ENCODE results near the gene TROAP.
"Not testable (repeated sequence)": the region's sequence is repeated elsewhere in the genome, so short reads cannot be mapped to it uniquely, and the experiment has no call there.

The TROAP gene

DNA sequence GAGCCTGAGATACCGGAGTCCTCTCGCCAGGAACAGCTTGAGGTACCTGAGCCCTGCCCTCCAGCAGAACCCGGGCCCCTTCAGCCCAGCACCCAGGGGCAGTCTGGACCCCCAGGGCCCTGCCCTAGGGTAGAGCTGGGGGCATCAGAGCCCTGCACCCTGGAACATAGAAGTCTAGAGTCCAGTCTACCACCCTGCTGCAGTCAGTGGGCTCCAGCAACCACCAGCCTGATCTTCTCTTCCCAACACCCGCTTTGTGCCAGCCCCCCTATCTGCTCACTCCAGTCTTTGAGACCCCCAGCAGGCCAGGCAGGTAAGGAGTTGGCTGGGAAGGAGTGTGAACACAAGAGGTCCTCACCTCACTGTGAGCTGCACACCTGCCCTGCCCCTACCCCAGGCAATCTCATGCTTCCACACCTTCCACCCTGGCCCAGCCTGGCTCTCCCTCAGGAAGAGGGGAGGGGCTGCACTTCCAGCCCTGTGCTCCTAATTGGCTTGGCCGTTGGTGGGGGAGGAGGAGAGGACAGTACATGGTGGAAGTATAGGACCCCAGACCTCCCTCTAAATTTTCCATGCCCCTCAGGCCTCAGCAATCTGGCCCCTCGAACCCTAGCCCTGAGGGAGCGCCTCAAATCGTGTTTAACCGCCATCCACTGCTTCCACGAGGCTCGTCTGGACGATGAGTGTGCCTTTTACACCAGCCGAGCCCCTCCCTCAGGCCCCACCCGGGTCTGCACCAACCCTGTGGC lies 7.8 kb downstream of the TROAP start:
- no peak for DNase-seq

DNA sequence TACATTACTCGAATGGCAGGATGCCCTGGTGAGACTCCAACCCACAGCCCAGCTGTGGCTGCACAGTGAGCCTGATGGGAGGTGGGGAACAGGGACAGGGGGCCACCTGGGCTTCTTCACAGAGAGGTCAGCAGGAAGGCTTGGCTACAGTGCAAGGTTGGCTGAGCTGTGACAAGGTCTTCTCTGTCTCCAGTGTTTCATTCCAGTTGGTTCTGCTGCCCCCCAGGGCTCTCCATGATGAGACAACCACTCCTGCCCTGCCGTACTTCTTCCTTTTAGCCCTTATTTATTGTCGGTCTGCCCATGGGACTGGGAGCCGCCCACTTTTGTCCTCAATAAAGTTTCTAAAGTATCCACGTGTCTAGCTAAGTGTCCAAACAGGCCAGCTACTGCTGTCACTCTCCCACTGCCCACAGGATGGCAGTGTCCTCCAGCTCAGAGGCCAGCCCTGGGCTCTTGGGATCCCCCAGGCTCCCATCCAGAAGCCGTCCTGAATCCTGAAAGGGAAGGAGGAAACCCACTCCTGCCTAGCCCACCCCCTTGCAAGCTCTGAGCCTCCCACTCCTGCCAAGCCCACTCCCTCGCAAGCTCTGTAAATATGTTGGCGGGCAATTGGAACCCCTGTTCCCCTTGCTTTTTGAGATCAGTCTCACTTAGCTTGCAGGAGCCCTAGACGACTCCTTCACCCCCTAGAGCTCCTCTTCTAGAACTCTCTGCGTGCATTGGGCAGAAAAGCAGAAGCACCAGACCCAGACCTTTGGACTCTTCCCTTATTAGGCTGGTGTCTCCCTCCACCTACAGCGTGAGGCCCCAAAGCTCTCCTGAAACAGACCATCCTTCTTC lies 8.5 kb downstream of the TROAP start:
- no peak for DNase-seq

DNA sequence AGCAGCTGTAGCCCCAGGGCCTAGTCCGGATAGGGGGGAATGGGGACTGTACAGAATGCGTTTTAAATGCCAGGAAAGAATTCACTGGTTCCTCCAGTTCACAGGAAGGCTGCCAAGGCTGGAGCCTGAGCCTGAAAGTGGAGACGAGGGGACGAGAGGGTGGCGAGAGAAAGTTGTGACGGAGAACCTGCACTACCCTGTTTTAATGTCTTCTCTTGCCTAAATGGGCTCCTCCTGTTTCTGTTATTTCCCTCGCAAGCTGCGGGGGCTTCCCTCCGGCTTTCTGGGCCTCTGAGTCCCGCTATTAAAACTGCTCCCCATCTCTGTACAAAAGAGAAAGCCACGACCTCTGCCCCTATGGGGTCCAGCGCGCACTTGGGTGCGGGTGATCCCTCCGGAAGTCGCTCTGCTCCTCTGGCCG lies 9.4 kb downstream of the TROAP start:
- DNase-seq: no peak

DNA sequence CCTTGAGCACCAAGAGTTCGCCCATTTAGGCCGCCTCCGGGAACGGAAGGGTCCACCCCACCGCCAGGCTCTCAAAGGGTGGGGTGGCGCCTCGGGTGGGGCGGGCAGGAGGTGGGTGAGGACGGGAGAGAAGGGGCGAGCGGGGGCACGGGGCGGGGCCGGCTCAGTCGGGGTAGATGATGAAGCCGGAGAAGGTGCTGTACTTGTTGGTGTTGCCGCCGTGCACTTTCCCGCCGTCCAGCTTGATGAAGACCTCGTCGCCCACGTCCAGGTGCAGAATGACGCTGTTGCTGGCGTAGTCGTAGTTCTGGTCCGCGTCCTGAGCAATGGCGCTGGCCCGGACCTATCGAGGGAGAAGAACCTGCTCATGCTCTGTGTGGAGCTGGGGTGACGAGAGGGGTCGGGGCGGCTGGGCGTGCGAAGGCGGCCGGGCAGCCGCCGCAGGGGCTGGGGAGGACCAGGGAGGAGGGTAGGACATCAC lies 9.9 kb downstream of the TROAP start:
- no peak for DNase-seq

DNA sequence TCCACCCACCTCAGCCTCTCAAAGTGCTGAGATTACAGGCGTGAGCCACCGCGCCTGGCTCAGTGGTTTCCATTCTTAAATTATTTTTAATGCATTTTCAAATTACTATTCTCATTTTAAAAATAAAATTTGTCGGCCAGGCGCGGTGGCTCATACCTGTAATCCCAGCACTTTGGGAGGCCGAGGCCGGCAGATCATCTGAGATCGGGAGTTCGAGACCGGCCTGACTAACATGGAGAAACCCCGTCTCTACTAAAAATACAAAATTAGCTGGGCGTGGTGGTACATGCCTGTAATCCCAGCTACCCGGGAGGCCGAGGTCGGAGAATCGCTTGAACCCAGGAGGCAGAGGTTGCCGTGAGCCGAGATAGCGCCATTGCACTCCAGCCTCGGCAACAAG lies 10.7 kb downstream of the TROAP start:
- DNase-seq: not testable (repeated sequence)

DNA sequence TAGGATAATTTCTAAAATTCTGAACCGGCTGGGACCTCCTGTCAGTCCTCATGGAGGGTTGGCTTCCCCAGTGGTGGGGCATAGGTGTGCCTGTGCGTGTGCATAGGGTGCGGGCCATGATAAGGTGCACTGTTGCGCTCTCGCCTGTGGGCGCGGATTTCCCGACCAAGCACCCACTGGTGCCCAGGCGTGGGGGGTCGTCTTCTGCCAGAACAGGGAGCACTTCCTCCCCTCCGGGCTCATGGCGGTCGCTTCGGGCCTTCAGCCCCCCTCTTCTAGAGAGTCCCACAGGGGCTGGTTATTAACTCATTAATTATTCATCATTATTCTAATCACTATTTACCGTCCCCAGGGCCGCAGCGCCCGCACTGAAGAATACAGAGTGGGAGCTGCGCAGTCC lies 11.2 kb downstream of the TROAP start:
- no peak for DNase-seq

DNA sequence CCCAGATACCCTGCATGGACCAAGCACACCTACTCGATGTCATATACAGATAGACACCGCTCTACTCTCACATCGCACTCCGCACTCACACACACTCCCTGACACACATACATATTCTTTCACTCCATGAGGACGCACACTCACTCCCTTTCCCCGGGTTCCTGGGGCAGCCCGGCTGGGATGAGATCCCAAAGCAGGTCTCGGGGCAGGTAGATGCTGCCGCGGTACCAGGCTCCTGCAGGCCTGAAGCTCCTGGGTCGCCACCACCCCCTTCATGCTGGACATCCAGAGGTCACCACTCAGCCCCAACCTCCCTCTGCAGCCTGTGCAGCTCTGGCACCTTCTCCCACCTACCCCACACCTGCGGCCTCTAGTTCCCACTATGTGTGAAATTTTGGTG lies 11.6 kb downstream of the TROAP start:
- no peak for DNase-seq

DNA sequence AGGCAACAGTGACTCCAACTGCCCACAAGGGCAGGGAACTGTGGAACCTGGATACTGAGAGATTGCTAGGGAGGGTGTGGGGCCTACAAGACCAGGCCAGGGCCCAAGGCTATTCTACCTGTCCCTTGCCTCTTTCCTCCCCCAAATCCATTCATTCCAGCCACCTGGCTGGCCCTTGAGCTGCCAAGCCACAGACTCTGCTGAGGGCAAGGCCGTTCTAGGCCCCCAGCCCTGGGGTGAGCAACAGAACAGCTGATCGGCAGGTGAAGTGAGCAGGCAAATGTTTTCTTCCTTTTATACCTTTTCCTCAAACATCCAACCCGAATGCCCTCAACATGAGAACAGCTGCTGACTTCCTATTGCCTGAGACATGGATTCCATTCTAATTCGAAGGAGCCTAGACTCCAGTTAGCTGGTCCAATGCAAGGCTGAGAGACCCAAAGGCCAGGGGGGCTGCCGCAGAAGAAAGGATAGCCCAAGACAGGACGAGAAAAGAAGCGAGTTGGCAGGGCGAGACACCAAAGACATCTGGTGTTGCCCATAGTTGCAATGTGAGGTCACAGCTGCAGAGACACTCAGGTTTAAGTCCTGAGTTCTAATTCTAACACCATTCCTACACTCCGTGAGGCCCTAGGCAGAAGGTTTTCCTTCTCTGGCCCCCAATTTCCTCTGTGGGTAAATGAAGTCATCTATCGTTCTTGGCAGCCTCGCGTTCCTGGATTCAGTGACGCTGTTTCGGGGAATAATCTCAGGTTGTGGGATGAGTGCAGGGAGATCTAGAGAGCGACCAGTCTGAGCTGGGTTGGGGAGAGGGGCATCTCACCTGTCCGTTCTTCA lies 12.3 kb downstream of the TROAP start:
- no peak for DNase-seq

DNA sequence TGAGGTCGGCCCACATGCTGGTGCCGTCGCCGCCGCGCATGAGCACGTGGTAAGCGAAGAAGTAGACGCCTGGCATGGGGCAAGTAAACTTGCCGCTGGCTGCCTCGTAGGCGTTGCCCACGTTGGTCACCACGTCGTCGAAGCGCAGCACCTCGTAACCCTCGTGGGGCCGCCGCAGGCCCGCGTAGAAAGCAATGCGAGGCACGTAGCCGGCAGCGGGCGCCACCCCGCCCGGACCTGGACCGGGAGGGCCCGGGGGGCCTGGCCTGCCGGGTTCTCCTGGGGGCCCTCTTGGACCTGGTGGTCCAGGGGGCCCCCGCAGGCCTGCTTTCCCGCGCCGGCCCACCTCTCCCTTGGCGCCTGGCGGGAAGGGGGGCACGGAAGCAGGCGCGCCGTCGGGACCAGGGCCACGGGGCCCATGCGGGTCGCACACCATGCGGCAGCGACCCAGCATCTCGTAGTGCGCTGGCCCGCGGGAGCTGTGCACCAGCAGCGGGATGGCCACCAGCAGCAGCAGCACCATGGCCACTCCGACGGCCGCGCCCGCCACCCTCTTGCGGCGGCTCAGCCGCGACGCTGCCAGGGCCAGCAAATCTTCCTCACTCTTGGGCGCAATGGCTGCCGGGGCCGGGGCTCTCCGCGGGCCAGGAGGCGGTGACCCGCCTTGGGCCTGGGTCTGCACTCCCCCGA lies 13.0 kb downstream of the TROAP start:
- no peak for DNase-seq

DNA sequence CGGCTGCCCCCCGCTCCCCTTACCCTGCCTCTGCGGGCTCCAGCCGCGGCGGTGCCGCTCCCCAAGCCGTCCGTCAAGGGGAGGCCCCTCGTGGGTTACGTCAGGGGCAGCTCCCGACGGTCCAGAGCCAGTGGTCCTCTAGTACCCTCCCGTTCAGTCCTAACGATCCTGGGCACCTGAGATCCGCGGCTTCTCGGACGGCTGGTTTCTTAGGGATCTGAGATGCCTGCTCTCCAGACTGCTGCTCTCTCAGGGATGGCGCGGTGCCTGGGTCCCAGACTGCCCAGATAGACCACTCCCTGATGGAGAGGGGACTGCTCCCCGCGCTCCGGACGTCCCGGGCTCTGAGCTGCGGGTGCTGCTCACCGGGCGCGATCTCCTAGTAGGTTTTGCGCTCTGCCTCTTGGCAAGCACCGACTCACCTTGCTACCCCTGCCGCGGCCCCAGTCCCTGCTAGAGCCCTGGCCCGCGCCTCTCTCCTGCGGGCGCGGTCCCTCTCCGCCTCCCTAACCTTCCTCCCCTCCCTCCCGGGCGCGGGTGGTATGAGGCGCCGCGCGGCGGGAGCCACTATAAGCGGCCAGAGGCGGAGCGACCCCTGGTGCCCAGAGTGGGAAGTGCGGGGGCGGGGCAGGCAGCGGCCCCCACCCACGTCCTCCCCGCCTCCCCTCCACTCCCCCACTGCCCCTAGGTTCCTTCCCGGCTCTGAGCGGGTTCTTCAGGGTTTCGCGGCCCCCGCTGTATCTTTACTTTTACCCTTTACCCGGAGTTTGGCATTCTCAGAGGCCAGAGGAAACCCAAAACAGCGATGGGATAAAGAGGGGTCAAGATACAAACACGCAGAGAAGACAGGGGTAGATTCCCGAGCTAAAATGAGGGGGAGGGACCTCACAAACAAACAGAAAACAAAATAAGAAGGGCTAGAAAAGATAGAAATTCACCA lies 13.9 kb downstream of the TROAP start, which contains the start of gene C1QL4:
C1QL4 (minus strand) TSS at position 544 of the 940 bp plus-strand sequence. CDS start 711 bp downstream, outside the sequence.
- DNase-seq: peak; percentile 82

DNA sequence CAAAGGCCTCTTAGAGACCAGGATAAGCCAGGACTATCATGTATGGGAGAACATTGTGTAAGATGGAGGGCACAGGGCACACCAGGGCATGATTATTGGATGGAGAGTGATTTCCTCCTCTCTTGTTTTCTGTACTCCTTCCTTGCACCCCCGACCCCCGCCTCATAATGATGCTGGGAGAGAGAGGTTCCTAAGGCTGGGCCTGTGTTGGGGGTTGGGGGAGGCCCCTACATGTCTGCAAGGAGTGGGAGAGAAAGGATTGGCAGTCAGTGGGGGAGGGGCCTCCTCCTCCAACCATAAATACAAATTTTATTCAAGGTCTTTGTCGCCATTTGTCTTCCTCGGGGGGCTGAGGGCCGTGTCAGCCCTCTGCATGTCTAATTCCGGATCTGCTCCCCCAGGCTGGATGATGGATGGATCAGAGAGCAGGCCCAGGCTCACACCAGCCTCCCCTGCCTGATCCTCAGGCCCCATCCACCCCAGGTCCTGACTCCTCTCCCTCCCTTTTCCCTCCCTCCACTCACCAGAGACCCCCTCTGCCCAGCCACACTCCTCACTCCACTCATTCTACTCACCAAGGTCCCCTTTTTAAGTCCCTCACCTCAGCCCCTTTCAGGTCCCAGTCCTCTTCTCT lies 15.9 kb downstream of the TROAP start:
- no peak for DNase-seq

DNA sequence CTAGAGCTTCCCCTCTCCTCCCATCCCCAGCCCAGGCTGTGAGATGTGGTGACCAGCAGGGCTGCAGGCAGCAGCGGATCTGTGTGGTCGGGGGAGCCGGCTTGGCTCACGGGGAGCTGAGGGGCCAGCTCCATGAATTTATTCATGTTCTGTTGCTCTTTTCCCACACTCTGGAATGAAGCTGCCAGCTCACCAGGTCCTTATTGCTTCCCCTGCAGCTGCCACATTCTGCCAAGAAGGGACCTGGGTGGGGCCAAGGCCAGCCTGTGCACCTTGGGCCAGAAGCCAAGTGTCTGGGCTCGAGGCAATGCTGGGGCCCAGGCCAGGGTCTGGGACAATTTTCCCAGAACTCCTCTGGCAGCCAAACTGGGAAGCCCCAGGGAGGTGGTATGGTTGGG lies 16.4 kb downstream of the TROAP start:
- DNase-seq: no peak

DNA sequence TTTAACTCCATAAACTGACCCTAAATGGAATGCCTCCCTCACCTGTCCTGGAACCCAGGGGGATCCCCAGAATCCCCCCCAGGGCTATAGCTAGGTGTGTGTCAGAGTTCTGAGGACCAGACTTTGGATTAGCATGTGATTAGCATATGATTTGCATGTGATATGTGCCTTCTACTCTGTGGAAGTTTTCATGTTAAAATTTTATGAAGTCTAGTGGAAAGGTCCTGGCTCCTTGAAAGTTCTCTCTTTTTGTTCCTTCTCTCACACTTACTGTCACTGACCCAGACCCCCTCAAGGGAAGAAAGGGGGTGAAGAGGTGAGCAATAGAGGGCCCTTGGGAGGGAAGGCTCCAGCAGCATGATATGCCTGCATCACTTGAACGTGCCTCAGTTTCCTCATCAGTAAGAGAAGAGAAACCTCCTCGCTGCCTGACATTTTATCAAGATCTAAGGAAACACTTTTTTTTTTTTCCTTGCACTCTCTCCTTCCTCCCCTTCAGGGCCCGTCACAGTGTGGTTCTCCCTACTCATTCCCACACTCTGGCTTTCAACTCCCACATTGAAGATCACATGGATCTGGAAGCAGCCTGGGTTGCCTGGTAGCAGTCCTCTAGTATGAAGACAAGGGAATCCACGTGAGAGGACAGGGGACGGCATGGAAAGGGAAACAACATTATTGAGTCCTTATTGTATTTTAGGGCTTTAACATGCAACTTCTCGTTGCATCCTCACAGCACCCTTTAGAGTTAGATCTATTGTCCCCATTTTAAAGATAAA lies 17.2 kb downstream of the TROAP start:
- DNase-seq: no peak

DNA sequence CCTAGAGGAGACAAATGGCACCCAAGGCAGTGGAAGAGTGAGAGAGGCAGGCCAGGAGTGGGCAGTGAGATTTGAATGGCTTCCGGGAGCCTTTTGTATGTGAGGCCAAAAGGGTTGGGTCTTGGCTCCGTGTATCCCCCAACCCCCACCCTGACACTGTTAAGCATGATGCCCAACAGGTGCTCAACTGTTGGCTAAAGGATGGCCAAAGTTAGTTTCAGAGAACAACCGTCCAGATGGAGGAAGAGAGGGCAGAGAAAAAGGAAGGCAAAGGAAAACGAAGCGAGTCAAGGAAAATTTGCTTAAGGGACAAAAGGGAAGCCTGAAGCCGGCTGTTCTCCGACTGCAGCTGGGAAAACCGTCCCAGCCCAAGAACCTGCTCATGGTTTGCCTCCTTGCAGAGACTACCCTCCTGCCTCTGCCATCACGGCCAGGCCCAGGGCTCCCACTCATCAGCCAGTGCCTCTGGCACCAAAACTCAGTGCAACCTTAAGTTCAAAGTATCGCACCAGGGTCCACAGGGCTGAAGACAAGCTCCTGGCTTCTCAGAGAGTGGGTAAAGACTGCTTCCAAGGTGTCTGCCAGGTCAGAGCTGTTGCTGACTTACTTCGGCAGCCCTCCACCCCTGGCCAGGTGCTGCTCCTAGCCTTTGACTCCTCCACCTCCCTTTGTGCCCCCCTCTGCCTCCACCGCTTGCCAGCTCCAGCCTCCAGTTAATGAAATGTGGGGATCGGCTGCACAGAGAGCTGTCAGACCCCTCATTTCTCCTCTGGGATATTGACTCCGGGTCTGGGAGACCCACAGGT lies 18.1 kb downstream of the TROAP start:
- no peak for DNase-seq

DNA sequence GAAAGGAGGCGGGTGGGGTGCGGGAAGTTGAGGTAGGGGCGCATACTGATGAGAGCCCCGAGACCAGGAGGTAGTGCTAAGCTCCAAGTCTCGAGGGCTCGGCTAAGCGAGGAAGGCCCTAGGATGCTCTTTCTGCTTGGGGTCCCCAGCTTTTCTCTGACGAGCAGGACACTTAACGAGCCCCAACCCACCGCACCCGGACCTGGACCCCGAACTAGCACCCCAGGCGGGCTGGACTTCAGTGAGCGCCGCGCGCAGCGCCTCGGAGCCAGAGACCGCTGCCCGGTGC lies 18.7 kb downstream of the TROAP start:
- no peak for DNase-seq

DNA sequence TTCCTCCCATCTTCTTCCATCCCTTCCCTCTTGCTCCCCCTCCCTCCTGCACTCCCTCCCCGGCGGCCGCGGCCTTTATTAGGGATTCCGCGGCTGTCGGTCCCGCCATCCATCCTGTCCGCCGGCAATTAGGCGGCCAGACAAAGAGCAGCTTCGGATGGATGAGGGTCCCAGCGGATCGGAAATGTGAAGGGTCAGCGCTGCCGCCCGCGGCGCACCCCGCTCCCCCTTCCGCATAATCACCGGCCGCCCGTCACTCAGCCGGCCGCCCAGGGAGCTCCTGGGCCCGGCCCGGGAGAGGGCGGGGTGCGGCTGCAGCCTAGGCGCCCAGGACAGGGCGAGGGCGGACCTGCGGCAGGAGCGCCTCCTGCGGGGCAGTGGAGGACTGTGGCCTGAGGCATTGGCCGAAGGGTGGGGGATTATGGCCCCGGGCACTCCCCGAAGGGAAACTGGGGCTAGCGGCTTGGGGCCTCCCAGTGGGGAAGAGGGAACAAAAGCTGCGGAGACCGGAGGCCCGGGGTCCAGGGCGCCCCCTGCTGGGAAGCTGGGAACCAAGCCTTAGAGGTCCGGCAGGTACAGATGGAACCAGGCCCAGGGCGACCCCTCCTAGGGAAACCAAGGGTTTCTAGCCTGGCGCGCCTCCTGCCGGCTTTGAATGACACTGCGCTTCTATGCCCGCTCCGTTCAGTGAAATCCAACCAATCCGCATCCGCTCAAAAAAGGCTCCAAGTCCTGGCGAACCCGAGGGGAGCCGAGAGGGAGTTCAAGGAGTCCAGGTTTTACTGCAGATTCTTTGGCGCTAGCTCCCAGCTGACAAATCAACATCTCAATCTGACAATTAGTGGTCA lies 19.2 kb downstream of the TROAP start:
- DNase-seq: peak; percentile 51

DNA sequence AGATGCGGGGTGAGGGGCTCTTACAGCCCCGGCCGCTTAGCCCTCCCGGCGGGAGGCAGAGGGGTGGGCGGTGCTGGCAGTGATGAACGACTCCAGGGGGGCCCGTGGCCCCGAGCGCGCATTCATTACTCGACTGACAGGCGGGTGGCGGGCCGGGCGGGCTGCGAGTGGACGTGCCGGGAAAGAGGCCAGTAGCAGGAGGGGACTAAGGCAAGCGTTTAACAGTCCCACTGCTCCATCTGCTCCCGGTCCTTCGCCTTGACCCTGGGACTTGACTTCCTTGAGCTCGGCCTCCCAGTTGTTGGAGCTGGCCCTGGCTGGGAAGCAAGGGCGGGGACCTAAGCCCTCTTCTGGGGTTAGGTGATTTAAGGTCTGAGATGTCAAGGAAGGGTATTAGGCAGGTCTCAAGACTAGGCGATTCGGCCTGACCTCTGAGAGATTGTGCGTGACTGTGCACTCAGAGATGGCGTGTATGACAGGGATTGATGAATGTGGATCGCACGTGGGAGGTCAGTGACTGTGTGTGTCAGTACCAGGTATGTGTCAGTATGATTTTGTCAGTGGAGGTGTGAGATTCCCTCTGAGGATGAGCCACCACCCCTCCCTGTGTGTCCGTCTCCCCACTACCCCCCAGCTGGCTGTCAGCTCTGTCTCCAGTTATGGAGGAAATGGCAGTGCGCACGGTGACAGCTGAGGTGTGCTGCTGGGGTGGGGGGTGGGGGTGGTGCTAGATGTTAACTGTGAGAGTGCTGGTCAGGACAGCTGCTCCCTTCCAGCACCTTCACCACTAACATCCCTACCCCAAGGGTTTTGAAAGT lies 20.1 kb downstream of the TROAP start:
- DNase-seq: no peak
